Fibroblast of peridontal ligament (primary cell): Measurements from ENCODE around the gene AGPAT3.
A peak's percentile ranks its signal among the peaks of the same experiment; 100 is the strongest.
"Not testable (repeated sequence)": the region's sequence is repeated elsewhere in the genome, so short reads cannot be mapped to it uniquely, and the experiment has no call there.

ENCODE experiments used
- DNase-seq: peaks from one replicate; pipeline ENCODE4 v3.0.0-alpha.2; 2010; ENCODE audit errors: extremely low read depth

AGPAT3 gene, protein sequence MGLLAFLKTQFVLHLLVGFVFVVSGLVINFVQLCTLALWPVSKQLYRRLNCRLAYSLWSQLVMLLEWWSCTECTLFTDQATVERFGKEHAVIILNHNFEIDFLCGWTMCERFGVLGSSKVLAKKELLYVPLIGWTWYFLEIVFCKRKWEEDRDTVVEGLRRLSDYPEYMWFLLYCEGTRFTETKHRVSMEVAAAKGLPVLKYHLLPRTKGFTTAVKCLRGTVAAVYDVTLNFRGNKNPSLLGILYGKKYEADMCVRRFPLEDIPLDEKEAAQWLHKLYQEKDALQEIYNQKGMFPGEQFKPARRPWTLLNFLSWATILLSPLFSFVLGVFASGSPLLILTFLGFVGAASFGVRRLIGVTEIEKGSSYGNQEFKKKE

DNA sequence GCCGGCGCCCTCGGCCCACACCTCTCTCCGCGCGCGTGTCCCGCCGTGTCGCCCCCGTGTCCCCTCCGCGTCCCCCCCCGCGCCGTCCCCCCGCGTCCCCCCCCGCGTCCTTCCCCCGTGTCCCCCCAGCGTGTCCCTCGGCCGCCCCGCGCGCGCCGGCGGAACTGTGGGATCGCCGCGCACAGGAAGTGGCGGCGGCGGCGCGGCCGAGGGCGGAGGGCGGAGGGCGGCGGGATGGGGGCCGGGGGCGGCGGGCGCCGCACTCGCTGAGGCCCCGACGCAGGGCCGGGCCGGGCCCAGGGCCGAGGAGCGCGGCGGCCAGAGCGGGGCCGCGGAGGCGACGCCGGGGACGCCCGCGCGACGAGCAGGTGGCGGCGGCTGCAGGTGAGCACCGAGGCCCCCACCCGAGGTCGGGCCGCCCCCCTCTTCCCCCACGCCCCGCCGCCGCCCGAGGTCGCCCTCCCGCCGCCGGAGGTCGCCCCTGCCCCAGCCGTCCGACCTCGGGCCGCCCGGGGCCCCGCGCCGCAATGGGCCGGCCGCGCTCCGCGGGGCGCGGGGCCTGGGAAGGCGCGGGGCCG is at the start of gene AGPAT3:
Gene AGPAT3 (plus strand): TSS at position 262 of the 578 bp plus-strand sequence. CDS start 94,459 bp downstream, outside the sequence.
- DNase-seq, result no peak

DNA sequence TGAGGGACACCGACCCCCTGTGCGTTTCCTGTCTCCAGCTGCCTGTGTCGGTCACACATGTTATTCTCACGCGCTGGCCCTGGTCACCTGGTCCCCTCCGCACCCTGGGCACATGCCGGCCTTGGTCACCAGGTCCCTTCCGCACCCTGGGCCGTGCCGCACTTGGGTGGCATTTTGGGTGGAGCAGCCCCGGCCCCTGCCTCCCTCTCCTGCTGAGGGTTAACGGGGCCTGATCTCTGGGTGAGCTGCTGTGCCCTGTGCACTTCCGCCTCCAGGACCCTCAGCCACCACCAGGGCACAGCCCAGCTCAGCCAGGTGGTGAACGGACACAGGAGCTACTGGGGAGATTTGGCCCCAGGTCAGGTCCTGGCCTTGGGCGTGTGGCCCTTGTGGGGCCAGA is 49.0 kb upstream of the AGPAT3 start:
- no peak for DNase-seq

DNA sequence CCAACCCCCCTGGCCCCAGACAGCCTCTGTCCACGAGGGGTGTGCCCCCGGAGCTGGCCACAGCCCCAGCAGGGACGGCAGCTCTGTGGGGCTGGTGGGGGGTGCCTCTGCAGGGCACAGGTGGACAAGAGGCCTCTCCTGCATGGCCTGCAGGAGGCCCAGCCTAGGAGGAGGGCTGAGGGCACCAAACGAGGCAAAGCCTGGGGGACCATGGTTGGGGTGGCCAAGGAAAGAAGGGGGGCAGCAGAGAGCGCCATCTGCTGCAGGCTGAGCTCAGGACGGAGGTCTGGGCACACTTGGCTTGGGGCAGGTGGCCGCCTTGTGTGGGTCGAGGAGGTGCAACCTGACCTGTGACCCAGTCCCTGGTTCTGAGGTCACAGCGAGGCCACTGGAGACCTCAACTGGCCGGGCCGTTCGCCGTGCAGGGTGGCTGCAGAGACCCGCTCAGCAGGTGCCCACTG is 48.4 kb upstream of the AGPAT3 start:
- DNase-seq, result no peak

- DNase-seq, result no peak
Measured at GRCh38 chr21:43817157-43818086, 47.6 kb upstream of the AGPAT3 start.

DNA sequence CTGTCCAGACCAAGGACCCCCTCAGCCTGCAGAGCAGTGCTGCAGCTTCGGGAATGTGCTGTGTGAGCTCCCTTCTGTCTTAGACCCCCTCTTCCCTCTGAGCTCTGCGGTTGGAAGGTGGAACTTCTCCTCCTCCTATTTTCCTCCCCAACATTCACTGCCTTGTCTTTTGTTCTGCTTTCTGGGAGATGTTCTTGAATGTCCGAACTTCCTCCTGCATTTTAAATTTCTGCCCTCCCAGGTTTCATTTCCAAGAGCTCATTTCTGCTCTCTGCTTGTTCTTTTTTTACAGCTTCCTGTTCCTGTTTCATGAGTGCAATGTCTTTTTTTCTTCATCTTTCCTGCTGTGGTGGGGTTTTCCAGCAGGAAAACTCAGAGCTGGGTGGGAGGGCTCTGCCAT is 46.3 kb upstream of the AGPAT3 start:
- no peak for DNase-seq

GRCh38 chr21:43819511-43820405 is 45.3 kb upstream of the AGPAT3 start:
- DNase-seq, result no peak

- DNase-seq, result no peak
Measured at GRCh38 chr21:43820466-43820865, 44.6 kb upstream of the AGPAT3 start.

DNA sequence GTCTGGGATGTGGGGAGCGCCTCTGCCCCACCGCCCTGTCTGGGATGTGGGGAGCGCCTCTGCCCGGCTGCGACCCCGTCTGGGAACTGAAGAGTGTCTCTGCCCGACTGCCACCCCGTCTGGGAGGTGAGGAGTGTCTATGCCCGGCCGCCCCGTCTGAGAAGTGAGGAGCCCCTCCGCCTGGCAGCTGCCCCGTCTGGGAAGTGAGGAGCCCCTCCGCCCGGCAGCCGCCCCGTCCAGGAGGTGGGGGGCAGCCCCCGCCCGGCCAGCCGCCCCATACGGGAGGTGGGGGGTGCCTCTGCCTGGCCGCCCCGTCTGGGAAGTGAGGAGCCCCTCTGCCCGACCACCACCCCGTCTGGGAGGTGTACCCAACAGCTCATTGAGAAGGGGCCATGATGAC is 42.9 kb upstream of the AGPAT3 start:
- not testable (repeated sequence) for DNase-seq

- DNase-seq, result not testable (repeated sequence)
Measured at GRCh38 chr21:43822741-43823140, 42.3 kb upstream of the AGPAT3 start.

DNA sequence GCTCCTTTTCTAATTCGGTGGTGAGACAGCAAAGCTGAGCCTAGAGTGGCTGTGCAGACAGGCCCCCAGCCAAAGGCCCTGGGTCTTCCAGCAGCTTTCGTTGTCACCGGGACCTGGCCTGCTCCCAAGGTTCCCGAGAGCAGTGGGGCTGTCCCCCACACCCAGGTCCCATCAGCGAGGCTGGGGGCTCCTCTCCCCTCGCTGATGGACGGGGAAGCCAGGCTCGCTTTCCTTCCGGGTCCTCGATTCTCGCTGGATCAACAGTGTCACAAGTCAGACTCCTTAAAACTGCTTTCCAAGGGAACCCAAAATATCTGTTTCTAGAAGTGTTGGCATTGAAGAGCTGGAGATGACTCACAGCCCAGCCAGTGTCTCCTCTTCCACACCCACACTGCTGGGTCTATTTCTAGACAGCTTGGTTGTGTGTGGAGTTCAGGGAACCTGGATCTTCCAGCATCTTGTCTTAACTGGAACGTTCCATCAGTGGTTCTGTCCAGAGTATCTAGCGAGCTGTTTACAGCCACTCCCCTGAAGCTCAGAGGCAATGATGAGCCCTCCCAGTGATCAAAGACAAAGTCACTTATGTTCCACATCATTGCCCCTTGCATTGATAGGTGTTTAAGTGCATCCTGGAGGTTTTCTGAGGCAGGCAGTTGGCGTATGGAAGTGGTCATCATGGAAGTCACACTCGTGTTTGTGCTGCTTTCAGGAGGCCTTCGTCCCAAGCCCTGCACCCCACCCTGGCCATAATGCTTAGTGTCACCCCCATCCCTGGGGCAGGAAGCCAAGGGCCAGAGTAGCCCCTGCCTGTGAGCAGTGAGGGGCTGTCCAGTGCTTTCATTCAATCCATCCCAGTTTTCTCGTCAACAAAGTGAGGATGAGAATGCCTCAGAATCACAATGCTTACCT is 40.4 kb upstream of the AGPAT3 start:
- DNase-seq, result peak; percentile 51

DNA sequence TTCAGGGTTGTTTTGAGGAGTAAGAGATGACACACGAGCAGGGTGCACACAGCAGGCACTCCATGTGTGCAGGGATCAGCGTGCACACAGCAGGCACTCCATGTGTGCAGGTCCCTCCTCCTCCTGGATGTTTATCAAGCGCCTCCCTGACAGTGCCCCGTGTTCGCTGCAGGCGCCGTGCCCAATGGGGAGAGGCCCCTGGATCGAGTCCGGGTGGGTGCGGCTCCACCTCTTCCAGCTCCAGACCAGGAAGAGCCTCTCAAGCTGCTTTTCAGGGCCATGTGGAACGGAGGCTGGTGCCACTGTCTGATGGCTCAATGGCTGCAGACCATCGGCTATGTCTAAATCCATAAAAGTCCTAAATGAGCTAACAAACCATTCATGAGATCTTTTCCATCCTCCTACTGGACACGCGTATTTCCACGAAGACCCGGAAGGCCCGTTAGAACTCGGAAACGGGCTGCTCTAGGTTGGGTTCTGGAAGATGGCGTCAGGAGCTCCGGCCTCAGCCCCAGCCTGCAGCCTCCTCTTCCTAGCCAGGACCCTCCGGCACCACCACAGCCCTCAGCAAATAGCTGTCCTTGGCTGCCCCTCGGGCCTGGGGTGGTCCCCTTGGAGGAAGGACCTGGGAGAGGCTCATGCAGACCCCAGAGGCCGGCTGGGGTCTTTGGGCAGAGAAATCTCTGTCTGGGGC is 39.6 kb upstream of the AGPAT3 start:
- DNase-seq, result no peak

DNA sequence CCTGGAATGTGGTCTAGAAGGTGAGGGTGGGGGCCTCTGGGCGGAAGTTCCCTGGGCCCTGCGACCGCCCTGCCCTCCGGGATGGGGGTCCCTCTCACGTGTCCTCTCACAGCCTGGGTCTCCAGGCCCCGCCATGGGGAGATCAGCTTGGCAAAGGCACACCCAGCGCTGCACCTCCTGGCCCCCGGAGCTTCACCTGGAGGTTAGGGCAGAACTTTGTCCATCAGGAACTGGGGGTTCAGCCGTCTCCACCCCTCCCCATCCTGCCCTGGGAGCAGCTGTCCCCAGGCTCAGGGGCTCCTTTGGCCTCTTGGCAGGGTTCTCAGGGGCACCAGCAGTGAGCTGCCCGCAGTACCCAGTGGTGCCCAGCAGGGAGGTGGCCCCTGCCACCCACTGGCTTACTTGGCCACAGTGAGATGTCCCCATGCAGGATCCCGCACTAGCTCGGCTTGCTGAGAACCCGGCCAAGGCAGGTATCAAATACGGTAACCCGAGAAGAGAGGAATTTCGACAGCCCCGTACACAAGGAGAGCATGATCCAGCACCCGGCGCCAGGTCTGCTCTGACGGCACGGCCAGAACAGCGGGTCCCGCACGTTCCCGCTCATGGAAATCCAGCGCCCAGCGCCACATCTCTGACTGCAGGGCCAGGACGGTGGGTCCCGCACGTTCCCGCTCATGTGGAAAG is 38.9 kb upstream of the AGPAT3 start:
- no peak for DNase-seq

DNA sequence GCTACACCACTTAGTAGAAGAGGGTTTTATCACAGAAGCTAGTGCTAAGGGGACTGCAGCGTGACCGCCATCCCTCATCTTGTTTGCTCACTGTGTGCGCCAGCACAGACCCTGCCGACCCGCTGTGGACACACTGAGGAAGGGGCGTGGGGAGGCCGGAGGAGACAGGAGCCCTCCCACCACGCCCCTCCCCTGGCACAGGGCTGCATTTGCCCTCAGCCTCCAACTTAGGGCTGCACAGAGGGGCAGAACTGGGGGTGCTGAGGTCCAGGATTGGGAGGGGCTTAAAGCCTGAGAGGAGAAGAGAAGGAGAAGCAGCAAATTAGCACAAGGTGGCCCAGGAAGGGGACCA is 38.4 kb upstream of the AGPAT3 start:
- DNase-seq, result no peak

GRCh38 chr21:43827015-43827611 is 37.9 kb upstream of the AGPAT3 start:
- DNase-seq, result peak; percentile 60

DNA sequence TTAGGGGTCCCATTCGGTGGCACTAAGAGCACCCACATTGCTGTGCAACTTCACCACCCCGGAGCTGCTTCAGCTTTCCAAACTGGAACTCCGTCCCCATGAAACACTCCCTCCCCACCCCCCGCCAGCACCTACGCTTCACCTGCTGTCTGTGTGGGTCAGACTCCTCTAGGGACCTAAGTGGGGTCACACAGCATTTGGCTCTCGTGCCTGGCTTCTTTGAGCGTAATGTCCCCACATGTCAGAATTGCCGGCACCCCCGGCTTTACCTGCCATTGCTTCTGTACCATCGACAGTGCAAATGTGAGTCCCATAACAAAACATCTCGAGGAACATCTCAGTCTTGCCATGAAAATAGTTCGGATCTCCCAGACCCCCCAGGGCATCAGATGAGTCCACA is 35.9 kb upstream of the AGPAT3 start:
- no peak for DNase-seq

GRCh38 chr21:43829575-43830119 is 35.4 kb upstream of the AGPAT3 start:
- no peak for DNase-seq

DNA sequence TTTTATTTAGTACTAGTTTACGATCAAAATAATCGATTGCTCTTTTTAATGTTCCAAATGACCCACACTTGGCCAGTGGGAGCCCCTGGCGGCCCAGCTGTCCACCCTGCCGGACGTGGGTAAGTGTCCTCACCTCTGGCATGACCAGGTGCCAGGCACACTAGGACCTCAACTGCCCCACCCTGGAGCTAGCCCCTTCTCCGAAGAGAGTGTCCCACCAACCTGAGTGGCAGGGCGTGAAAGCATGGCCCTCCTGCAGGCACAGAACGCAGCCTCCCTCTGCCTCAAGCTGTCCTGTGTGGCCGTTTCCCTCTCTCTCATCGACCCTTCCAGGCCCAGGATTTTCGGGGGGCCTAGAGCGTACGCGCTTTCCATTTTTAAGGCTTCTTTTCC is 32.9 kb upstream of the AGPAT3 start:
- DNase-seq, result no peak

DNA sequence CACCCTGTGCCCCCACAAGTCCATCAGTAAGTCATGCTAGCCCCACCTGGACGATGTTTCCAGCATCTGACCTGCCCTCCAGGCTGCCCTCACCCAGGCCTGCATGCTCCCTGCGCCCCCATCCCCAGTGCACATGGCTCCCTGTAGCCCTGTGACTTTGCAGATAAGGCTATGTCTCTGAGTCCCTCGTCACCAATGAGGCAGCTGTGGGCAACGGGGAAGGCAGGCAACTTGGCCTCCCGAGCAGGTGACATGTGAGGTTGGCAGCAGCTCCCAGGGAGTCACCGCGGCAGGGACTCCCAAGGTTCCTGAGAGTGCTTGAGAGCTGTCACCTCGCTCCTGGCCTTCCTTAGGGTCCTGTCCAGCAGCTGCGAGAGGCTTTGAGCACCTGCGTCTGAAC is 32.4 kb upstream of the AGPAT3 start:
- DNase-seq, result no peak
